T-cell (primary cell): ENCODE results near the gene UBQLN4. TPM values are rescaled to one million over a fixed set of nuclear protein-coding genes. Genes with fewer than 3 reads are reported as not detected.

Experiments used
- ATAC-seq, 4 experiments: fragments of 200-7000 bp in 3 of 4; fragments of 150-1000 bp in 1 of 4; cut with Tn5 transposase; replicated peaks in 1 of 4; 1 replicate in 3 of 4; 2 replicates in 1 of 4; pipeline ENCODE4 v1.10.0; 2021; ENCODE audit warnings: moderate library complexity in 3 of 4, mild to moderate bottlenecking in 2 of 4, moderate number of reproducible peaks in 1 of 4
- CTCF ChIA-PET, 2 donors: fragments of 300-600 bp; sonication (Branson Sonifier 250); formaldehyde crosslinking; loops; one replicate each; lab custom pipeline; 2022; ENCODE audit warnings: antibody characterized with exemption in 2 of 2; lab: Charles Lee
- POLR2A ChIA-PET, 2 donors: fragments of 300-600 bp; sonication (Branson Sonifier 250); formaldehyde crosslinking; loops; one replicate each; lab custom pipeline; 2022; ENCODE audit warnings: antibody characterized with exemption in 2 of 2; lab: Charles Lee
- DNase-seq, 35 experiments: peaks; one replicate each; pipeline versions ENCODE4 v3.0.0 to v3.0.0-alpha.2; 2013 to 2023
- H3K27ac ChIP-seq: one replicate; pipeline ENCODE4 v1.5.1; 2013; ENCODE audit warnings: low read length
- H3K27me3 ChIP-seq, 2 experiments: replicated peaks in 1 of 2; 1 replicate in 1 of 2; 2 replicates in 1 of 2; pipeline versions ENCODE4 v1.6.1 to v1.7.0; 2013; ENCODE audit warnings: low read length in 1 of 2, mixed read lengths in 1 of 2; ENCODE audit not compliant: control insufficient read depth in 2 of 2, insufficient read depth in 2 of 2; ENCODE audit errors: extremely low read depth in 1 of 2
- H3K36me3 ChIP-seq, 2 donors: 1 replicate in 1 of 2; 2 replicates in 1 of 2; pipeline versions ENCODE4 v1.6.1 to v1.7.0; 2013; ENCODE audit warnings: low read length in 1 of 2; ENCODE audit not compliant: control insufficient read depth in 2 of 2, insufficient read depth in 1 of 2; ENCODE audit errors: extremely low read depth in 1 of 2
- H3K4me1 ChIP-seq, 2 experiments: 1 replicate in 1 of 2; 2 replicates in 1 of 2; pipeline versions ENCODE4 v1.6.1 to v1.7.0; 2013; ENCODE audit warnings: low read length in 2 of 2, mixed read lengths in 1 of 2; ENCODE audit not compliant: insufficient read depth in 2 of 2, control insufficient read depth in 1 of 2; ENCODE audit errors: extremely low read depth in 1 of 2
- H3K4me3 ChIP-seq, 2 donors: 1 replicate in 1 of 2; 2 replicates in 1 of 2; pipeline versions ENCODE4 v1.5.1 to v1.7.0; 2013; ENCODE audit warnings: mild to moderate bottlenecking in 2 of 2, low read length in 1 of 2, moderate library complexity in 1 of 2; ENCODE audit not compliant: control insufficient read depth in 1 of 2; ENCODE audit errors: extremely low read depth in 1 of 2
- H3K9me3 ChIP-seq: 2 replicates; pipeline ENCODE4 v1.7.0; 2013
- H3K27ac Mint-ChIP-seq, 2 donors: one replicate each; pipeline ENCODE4 v1.8.0; 2020 to 2021; ENCODE audit warnings: mild to moderate bottlenecking in 2 of 2, mixed read lengths in 2 of 2
- H3K27me3 Mint-ChIP-seq, 2 donors: one replicate each; pipeline ENCODE4 v1.8.0; 2021 to 2022; ENCODE audit warnings: mixed read lengths in 2 of 2
- H3K36me3 Mint-ChIP-seq: one replicate; pipeline ENCODE4 v1.8.0; 2021; ENCODE audit warnings: mixed read lengths
- H3K4me1 Mint-ChIP-seq, 3 donors: one replicate each; pipeline ENCODE4 v1.8.0; 2020 to 2022; ENCODE audit warnings: mixed read lengths in 3 of 3, mild to moderate bottlenecking in 1 of 3
- H3K4me3 Mint-ChIP-seq, 3 donors: one replicate each; pipeline ENCODE4 v1.8.0; 2020 to 2022; ENCODE audit warnings: mild to moderate bottlenecking in 3 of 3, mixed read lengths in 3 of 3, moderate library complexity in 3 of 3
- H3K9me3 Mint-ChIP-seq, 3 donors: one replicate each; pipeline ENCODE4 v1.8.0; 2020 to 2022; ENCODE audit warnings: mixed read lengths in 3 of 3
- WGBS: methylation state at CpG from one replicate; pipeline ENCODE4 v1.1.5; 2013; ENCODE audit warnings: missing lambda C conversion rate; ENCODE audit not compliant: insufficient coverage; 5-methylcytosine and 5-hydroxymethylcytosine counted together
- total RNA-seq, 35 experiments: library from RNA in 6 of 35; stranded (reverse) in 6 of 35; fragments of 120-200 nt in 1 of 35; gene quantifications; one replicate each; pipeline versions ENCODE4 v1.2.1 to v1.2.4 and lab custom pipeline; 2013 to 2026

UBQLN4 gene
- total RNA-seq, 5 donors from 2014 or later (not counting 1 experiment from before 2014, with no cell fraction given), result 21.9 to 39.6 (median 37.9) TPM

- Mint-ChIP-seq H3K27ac (no peak within 1 kb of the TSS), H3K9me3 (no peaks in the 10 kb centered on the region), H3K36me3 (no peaks in the 10 kb centered on the region), H3K27me3 (peaks cover 17 to 38% of the 10 kb centered on the region in 2 donors), H3K4me3 (peak within 1 kb of the TSS; percentile 81 to 85 (median 84)), H3K4me1 (peaks cover 0 to 15% (median 5%) of the 10 kb centered on the region in 3 donors)
- ChIA-PET CTCF (interaction anchor here in 1 of 2 donors (1.3 kb wide), 1 partner anchor 16 kb away, joined by 3 read pairs; no protein-coding TSS in a partner anchor), POLR2A (interaction anchor here (0.7 to 0.8 kb wide), 2 partner anchors 31 to 70 kb away, joined by 3 to 7 read pairs; no protein-coding TSS in a partner anchor)
- ATAC-seq (peak; percentile 81 to 91 (median 88)), DNase-seq (peak in 34 of 35 experiments; percentile 9 to 65 (median 46))
- peaks cover 0 to 59% of the 10 kb centered on the region in 2 experiments for H3K27me3 ChIP-seq
- H3K9me3 ChIP-seq, result no peaks in the 10 kb centered on the region
- H3K4me3 ChIP-seq, result peak within 1 kb of the TSS; percentile 81 to 84
- H3K27ac ChIP-seq, result no peak within 1 kb of the TSS
- peaks cover 2 to 24% of the 10 kb centered on the region in 2 experiments for H3K4me1 ChIP-seq
- no peaks in the 10 kb centered on the region for H3K36me3 ChIP-seq
- WGBS, result under 1% methylated on average over 24 of the region's 62 CpGs
Measured at GRCh38 chr1:156082309-156083091, 28.9 kb upstream of the UBQLN4 start, which contains the start of gene MEX3A. Gene MEX3A (minus strand): TSS chr1:156082465. CDS start chr1:156081998, 467 bp downstream.

- no peaks in the 10 kb centered on the region for H3K36me3 ChIP-seq
- Mint-ChIP-seq H3K4me1 (peaks cover 0 to 15% (median 5%) of the 10 kb centered on the region in 3 donors), H3K4me3 (peak overlapping the region; percentile 81 to 85 (median 84)), H3K27ac (no peak overlapping the region), H3K36me3 (no peaks in the 10 kb centered on the region), H3K27me3 (peaks cover 14 to 34% of the 10 kb centered on the region in 2 donors), H3K9me3 (no peaks in the 10 kb centered on the region)
- H3K27me3 ChIP-seq, result peaks cover 0 to 57% of the 10 kb centered on the region in 2 experiments
- ChIA-PET POLR2A (interaction anchor here in 1 of 2 donors (0.7 kb wide), 1 partner anchor 71 kb away, joined by 7 read pairs; no protein-coding TSS in a partner anchor), CTCF (interaction anchor here in 1 of 2 donors (1.3 kb wide), 1 partner anchor 15 kb away, joined by 3 read pairs; no protein-coding TSS in a partner anchor)
- H3K27ac ChIP-seq, result no peak overlapping the region
- WGBS, result 0% methylated on average over 1 of the region's 10 CpGs
- no peak for DNase-seq
- H3K4me3 ChIP-seq, result peak overlapping the region; percentile 81 to 84
- H3K4me1 ChIP-seq, result peaks cover 2 to 24% of the 10 kb centered on the region in 2 experiments
- ATAC-seq, result peak in 1 of 4 experiments; percentile 1
- no peaks in the 10 kb centered on the region for H3K9me3 ChIP-seq
Measured at GRCh38 chr1:156081917-156082308, 28.3 kb upstream of the UBQLN4 start.

GRCh38 chr1:156081180-156081916 lies 27.8 kb upstream of the UBQLN4 start:
- CTCF ChIA-PET, result interaction anchor here in 1 of 2 donors (1.3 kb wide), 1 partner anchor 15 kb away, joined by 3 read pairs; no protein-coding TSS in a partner anchor

GRCh38 chr1:156080863-156081179 lies 27.2 kb upstream of the UBQLN4 start:
- no peak for ATAC-seq
- CTCF ChIA-PET, result no interaction called here

More at GRCh38 chr1:156081180-156081916, 27.8 kb upstream of the UBQLN4 start:
- Mint-ChIP-seq H3K27me3 (peaks cover 8 to 29% of the 10 kb centered on the region in 2 donors), H3K36me3 (no peaks in the 10 kb centered on the region), H3K27ac (no peak overlapping the region), H3K9me3 (no peaks in the 10 kb centered on the region), H3K4me1 (peaks cover 0 to 15% (median 5%) of the 10 kb centered on the region in 3 donors), H3K4me3 (peak overlapping the region; percentile 65 to 85 (median 74))
- Histone ChIP-seq H3K36me3 (no peaks in the 10 kb centered on the region), H3K4me1 (peaks cover 2 to 26% of the 10 kb centered on the region in 2 experiments), H3K27ac (no peak overlapping the region), H3K4me3 (peak overlapping the region; percentile 36 to 81), H3K27me3 (peaks cover 0 to 57% of the 10 kb centered on the region in 2 experiments), H3K9me3 (no peaks in the 10 kb centered on the region)
- POLR2A ChIA-PET, result interaction anchor here in 1 of 2 donors (0.7 kb wide), 1 partner anchor 71 kb away, joined by 7 read pairs; no protein-coding TSS in a partner anchor
- peak in 1 of 4 experiments; percentile 16 for ATAC-seq
- 14% methylated on average over 24 of the region's 61 CpGs for WGBS
- no peak for DNase-seq

GRCh38 chr1:156080241-156080862 lies 26.8 kb upstream of the UBQLN4 start:
- H3K27me3 ChIP-seq, result peaks cover 0 to 53% of the 10 kb centered on the region in 2 experiments
- ChIA-PET CTCF (no interaction called here), POLR2A (no interaction called here)
- peak overlapping the region in 1 of 3 donors; percentile 85 for H3K4me3 Mint-ChIP-seq
- no peaks in the 10 kb centered on the region for H3K9me3 Mint-ChIP-seq
- H3K9me3 ChIP-seq, result no peaks in the 10 kb centered on the region
- ATAC-seq, result no peak
- DNase-seq, result no peak
- H3K36me3 ChIP-seq, result no peaks in the 10 kb centered on the region
- H3K4me1 ChIP-seq, result peaks cover 2 to 30% of the 10 kb centered on the region in 2 experiments
- H3K27me3 Mint-ChIP-seq, result peaks cover 6 to 24% of the 10 kb centered on the region in 2 donors
- H3K4me3 ChIP-seq, result no peak overlapping the region
- H3K27ac ChIP-seq, result no peak overlapping the region
- WGBS, result 96% methylated on average over 4 of the region's 8 CpGs
- peaks cover 0 to 18% (median 7%) of the 10 kb centered on the region in 3 donors for H3K4me1 Mint-ChIP-seq
- H3K27ac Mint-ChIP-seq, result no peak overlapping the region
- H3K36me3 Mint-ChIP-seq, result no peaks in the 10 kb centered on the region

More at GRCh38 chr1:156080863-156081179, 27.2 kb upstream of the UBQLN4 start:
- Histone ChIP-seq H3K4me3 (no peak overlapping the region), H3K27ac (no peak overlapping the region), H3K4me1 (peaks cover 2 to 30% of the 10 kb centered on the region in 2 experiments), H3K36me3 (no peaks in the 10 kb centered on the region), H3K9me3 (no peaks in the 10 kb centered on the region), H3K27me3 (peaks cover 0 to 57% of the 10 kb centered on the region in 2 experiments)
- Mint-ChIP-seq H3K27ac (no peak overlapping the region), H3K4me3 (peak overlapping the region; percentile 34 to 85 (median 55)), H3K27me3 (peaks cover 8 to 27% of the 10 kb centered on the region in 2 donors), H3K4me1 (peaks cover 0 to 15% (median 5%) of the 10 kb centered on the region in 3 donors), H3K9me3 (no peaks in the 10 kb centered on the region), H3K36me3 (no peaks in the 10 kb centered on the region)
- POLR2A ChIA-PET, result no interaction called here
- DNase-seq, result no peak
- 74% methylated on average over 3 of the region's 4 CpGs for WGBS
